NCI-H1092 (cell line): ENCODE results near the gene NLRP1.

Experiments
- DNase-seq: peaks from one replicate; lab custom pipeline; 2025; lab: John Stamatoyannopoulos, UW

NLRP1 gene

DNA sequence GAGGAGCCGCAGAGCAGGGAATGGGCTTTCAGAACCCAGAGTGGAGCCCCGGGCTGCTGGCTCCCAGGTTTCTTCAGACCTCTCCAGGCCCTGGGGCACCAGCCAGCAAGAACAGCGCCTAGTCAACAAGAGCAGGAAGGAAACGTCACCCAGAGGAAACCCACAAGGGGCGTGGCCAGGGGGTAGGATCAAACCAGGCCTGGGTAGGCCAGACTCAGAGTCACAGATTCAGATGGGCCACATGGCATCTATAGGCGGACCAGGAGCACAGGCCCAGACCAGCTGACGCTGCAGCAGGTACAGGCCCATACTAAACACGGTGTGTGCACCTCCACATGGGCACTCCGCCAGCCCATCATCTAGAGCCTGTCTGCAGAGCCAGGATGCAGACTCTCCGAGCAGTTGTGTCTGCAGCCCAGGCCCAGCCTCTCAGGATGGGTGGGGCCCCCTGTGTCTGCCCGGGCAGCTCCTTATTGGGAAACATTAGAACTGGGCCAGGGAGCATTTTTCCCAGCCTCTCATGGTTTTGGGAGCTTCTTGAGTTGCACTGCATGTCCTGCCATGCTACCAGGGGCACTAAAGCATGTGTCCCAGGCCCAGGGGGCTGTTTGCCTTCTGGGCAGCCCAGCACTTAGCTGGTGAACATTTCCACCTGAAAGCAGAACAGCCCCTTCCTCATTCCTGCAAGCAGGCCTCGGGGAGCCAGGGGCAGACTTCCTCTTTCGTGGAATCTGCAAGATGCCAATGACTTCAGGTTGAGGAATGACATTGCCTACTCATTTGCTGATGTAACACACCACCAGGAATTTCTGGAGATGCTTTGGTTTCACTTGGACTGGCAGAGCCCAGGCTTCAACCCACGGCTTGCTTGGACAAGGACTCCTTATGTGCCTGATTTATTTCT lies at the start of gene NLRP1:
NLRP1 (minus strand) TSS at position 127 of the 904 bp plus-strand sequence. CDS start 552 bp downstream, outside the sequence.
- no peak for DNase-seq

DNA sequence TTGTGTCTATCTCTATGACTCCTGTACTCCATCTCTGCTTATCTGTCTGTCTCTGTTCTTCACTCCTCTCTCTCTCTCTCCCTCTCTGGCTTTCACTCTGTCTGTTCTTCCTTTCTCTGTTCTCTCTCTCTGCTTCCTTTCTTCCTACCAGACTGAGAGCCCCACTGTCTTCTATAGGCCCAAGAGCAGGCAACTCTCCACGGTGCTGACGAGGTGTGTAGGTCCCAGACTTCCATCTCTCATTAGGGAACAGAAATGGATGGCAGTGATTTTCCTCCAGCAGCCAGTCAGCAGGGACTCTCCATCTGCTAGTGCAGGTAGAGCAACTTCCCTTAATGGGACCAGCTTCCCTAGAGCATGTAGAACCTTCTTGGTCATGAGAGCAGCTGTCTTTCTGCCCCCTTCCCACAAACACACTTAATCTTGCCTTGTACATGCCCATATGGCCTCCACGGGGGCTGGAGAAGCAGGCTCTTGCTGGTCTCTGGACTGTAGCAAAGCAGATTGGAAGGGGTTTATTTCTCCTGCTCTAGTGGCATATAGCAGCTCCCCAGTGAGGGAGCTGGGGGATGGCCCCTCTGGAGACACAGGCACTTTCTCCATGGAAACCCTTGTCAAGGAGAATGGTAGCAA lies 47.8 kb upstream of the NLRP1 start:
- no peak for DNase-seq

DNA sequence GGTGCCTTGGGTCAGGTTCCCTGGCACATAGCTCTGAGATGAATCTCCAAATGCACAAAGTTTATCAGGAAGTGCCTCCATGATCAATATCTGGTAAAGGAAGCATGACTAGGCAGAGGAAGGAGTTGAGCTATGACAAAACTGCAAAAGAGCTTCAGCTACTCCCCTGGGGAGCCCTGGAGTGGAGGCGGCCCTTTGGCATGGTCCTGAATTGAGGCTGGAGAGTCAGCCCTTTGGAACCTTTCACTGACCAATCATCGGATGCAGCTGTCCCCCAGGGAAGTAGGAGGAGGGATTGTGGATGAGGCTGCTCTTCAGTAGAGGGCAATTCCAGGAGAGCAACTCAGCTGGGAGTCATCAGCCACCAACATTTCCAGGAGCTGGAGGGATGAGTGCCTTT lies 46.1 kb upstream of the NLRP1 start:
- no peak for DNase-seq

DNA sequence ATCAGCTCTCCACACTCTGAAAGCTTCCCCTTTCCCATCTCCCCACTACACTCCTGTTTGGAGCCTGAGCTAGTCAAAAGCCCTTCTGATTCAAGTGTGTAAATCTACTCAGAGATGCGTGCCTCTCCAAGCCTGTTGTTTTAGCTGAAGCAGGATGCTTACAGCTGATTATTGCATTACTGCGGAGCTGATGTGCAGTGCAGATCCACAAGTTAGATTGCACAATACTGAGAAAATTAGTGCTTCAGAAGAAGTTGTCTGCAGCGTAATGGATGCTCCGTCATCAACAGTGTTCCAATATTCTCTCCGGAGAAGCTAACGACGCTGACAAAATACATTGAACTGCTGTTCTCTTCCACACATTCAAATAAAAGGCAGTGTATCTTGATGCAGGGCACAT lies 44.8 kb upstream of the NLRP1 start:
- DNase-seq, result no peak

DNA sequence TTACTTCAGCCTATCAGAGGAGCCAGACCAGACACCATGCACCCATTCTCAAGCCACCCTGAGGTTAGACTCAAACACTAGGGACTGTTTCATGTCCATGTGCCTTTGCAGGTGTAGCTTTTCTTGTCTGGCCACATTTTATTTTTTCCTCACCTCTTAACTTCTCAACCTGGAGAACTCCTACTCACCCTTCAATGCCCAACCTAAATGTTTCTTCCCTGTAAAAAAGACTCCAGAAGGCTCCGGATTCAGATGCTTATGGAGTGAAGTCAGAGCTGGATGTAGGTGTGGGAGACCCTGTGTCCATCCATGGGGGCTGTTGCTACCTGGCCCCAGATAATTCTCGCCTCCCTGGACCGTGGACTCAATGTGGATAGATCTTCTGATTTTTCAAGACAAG lies 44.0 kb upstream of the NLRP1 start:
- no peak for DNase-seq

DNA sequence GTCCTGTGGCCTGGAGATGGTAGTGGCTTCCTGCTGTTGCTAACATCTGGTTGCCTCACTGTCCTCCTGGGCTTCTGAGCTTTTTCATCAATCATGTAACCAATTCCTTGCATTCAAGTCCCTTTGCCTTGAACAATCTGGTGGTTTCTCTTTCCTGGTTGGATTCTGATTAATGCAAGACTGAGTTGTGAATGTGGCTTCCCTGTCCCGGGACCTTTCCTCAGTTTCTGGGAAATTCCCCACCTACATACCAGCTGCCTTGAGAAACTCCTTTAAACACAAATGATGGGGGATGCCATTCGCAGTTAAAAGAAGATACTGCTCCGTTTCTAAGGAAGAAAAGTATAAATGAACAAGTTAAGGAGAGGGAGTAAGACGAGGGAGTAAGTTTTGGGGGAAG lies 39.9 kb upstream of the NLRP1 start:
- DNase-seq, result no peak

DNA sequence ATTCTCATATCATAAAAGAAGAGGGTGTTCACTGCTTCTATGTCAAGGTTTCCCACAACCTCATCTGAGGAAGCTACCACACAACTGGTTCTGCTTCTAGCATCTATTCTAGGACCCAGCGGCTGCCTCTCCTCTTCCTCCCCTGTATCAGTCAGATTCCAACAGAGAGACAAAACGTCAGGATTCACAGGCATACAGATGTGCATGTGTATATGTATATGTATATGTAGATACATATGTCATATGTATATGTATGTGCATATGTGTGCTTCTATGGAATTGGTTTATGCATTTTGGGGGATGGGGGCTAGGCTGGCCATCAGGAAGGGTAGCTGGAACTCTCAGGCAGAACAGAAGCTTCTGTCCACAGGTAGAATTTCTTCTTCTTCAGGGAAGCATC lies 37.4 kb upstream of the NLRP1 start:
- no peak for DNase-seq

DNA sequence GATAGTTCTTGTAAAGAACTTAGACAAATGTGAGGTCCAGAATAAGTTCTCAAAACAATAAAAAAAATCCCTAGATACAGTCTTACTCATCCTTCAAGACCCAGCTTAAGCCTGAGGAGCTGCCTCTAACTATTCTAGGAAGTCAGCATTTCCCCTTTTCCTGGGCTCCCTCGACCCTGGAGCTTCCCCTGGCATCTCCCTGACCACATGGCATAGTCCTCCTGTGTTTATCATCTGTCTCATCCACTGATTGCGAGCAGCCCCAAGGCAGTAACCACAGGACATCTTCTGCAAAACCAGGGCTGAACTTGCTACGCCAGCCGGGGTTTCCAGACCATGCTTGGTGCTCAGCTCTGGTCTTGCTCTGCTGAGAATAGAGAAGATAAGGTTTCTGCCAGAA lies 36.7 kb upstream of the NLRP1 start:
- no peak for DNase-seq

DNA sequence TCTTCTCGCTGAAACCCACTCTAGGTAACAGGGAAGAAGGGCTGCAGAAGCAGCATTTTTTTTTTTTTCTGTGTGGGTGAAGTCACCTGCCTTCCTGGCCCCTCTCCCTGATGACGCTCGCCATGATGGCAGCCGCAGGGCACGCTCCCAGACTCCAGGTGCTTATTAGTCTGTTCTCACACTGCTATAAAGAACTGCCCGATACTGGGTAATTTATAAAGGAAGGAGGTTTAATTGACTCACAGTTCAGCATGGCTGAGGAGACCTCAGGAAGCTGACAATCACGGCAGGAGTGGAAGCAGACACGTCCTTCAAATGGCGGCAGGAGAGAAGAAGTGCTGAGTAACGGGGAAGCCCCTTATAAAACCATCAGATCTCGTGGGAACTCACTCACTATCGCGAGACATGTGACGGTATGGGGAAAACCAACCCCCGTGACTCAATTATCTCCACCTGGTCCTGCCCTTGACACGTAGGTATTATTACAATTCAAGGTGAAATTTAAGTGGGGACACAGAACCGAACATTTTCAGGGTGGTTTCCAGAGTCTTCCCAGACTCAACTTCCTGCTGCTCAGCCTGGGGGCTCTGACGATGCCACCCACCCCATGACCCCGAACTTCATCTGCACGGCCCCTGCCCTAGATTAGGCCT lies 34.9 kb upstream of the NLRP1 start:
- no peak for DNase-seq

DNA sequence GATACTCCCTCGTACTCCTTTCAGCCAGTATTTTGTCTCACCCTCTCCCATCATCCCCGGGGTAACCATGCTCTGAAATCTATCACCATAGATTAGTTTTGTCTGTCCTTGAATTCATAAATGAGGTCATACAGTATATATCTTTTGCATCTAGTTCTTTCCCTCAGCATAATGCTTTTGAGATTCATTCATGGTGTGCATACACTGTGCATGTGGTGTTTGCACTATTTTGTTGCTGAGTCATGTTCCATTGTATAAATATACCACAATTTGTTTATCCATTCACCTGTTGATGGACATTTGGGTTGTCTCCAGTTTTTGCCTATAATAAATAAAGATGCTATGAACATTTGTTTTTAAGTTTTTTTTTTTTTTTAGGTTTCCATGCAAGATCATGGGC lies 34.2 kb upstream of the NLRP1 start:
- no peak for DNase-seq

DNA sequence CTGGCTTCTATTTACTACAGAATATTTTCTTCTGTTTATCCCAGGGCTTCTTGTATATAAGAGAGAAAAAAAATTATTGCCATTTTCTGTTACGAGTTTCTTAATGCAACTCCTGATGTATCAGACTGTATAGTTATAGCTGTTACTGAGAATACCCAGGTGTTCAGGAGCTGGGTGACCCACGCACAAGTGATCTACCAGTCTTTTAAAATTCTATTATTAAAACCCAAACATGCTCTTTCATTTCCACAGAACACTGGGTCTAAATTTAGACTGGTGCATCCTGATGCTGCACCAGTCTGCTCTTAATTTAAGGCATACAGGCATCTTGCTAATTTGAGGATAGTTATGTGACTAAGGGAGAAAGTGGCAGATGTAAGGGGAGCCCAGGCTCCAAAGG lies 31.2 kb upstream of the NLRP1 start:
- no peak for DNase-seq

DNA sequence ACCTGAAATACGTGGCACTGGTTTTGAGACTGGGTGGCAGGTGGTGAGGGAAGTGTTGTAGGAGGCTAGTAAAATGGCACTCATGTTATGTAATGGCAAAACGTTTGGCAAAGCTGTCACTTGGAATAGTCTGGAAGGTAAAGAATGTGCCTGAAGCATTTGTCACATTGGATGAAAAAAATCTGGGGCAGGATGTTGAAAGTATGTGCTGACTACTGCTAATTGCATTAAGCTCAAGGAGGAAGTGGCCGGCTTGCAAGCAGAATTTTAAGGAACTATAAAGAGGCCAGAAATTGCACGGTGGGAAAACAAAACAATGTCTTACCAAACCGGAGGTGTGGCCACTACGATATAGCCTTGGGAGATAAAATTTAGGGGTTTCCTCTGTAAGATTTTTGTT lies 26.6 kb upstream of the NLRP1 start:
- DNase-seq, result no peak

DNA sequence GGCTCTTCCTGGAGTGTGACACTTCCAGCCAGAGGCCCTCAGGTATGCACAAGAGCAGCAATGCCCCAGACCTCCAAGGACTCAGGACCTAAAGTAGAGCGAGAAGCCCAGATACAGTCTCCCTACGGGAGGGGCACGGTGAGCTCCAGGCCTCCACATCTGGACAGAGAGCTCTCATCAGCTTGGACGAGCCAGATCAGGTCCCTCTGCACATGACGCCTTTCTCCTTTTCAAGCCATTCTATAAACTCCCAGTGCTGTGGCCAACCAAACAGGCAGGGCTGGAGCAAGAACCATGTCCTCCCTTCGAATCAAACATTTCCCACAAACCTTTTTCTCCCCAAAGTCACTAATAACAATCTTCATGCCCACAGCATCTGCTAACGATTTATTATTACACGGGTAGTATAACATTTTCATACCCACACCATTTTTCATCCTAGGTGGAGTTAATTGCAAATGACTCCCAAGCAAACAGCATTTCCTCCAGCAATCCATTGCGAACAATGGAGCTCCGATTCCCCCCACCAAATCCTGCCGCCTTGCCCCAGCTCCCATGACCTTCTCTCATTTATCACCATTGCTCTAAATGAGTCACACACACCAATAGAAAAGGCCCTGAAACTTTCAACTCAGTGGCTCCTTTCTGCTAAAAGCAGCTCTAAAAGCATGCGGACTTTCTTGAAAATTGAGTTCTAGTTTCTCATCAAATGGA lies 24.2 kb upstream of the NLRP1 start:
- DNase-seq, result no peak

DNA sequence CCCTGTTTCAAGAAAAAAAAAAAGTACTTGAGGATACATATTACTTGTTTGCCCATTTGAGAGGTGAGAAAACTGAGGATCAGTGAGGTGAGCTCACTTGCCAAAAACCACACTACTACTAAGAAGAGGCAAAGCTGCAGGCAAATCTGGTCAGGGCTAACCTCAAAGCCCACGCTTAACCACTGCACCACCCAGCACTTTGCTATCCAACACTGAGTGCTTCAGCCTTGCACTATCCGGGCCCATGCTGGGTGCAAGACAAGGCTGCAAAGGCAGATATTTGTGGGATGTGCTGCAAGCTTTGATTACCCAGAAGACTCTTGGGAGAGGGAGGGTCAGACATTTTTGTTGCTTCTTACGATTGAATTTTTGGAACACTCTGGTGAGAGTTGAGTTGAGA lies 23.6 kb upstream of the NLRP1 start:
- no peak for DNase-seq

DNA sequence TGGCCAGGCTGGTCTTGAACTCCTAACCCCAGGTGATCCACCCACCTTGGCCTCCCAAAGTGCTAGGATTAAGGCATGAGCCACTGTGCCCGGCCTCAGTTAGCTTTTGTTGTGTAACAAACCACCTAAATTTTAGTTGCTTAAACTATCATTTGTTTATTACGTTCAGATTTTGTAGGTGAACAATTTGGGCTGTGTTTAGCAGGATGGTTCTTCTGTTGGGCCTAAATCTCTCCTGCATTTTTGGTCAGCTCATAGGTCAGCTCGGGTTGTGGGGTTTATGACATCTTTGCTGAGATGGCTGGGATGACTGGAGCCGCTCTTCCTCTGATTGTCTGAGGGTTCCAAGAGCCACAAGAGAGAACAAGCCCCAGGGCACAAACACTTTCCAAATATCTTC lies 21.1 kb upstream of the NLRP1 start:
- DNase-seq, result no peak

DNA sequence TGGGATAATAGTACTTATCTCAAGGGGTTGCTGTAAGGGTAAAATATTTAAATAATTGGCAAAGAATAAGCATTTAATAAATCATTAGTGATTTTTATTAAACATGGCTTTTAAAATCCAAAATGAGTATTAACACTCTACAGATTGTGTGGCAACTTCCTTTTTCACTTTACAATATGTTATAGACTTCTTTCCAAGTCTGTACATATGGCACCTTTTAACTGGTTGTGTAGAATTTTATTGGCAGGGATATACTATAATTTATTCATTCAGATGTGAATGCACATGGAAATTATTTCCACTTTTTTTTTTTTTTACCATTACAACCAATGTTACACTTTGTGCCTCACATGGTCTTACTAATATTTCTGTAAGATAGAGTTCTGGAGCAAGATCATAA lies 15.7 kb upstream of the NLRP1 start:
- no peak for DNase-seq

DNA sequence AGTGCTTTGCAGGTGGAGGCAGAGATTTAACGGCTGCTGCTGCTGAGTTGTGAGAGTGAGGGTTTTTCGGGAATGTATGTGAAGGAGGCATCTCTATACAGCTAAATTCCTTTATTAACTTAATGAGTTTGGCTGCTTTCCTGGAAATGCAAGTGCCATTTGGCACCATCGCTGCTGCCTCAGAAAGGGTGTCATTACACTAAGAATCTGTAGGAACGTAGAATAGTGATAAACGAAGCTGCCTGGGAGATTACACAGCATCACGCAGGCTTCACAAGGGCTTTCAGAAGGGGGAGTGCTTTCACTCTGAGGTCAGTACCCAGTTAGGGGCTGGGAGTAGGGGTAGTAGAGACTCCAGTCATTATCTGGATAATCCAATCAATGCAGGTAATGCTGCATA lies 14.1 kb upstream of the NLRP1 start:
- DNase-seq, result no peak

DNA sequence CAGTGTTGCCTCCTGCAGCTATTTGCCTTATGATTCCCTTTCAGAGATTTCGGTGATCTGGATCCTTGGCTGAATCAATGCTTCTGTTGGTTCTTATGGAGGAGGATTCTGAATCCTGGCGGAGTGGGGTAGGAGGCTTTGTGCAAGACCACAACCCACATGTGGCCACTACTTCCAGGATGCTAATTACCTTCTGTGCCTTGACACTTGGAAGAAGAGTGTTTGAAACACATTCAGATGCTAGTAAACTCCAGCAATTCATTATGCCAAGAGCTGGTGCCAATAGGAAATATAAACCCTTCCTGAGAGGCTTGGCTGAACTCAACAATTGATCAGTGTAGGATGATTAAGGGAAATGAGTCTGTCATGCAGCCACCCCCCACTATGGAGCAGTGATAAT lies 12.1 kb upstream of the NLRP1 start:
- DNase-seq, result no peak

DNA sequence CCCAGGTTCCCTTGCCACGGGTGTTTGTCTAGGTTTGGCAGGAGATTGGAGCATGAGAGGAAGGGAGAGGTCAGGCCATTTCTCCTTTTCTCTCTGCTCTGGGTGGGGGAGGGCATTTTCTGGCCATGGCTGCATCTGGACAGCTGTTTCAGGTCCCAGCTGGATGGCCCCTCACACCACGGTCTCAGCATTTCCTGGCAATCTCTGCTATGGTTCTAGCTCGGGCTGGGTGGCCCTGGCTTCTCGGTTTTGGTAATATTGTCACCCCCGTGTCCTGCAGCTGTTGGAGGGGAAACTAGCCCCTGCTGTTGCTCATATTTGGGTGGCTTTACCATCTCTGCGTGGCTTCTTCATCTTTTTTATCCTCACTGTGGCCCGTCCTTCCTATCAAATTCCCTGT lies 11.5 kb upstream of the NLRP1 start:
- no peak for DNase-seq

DNA sequence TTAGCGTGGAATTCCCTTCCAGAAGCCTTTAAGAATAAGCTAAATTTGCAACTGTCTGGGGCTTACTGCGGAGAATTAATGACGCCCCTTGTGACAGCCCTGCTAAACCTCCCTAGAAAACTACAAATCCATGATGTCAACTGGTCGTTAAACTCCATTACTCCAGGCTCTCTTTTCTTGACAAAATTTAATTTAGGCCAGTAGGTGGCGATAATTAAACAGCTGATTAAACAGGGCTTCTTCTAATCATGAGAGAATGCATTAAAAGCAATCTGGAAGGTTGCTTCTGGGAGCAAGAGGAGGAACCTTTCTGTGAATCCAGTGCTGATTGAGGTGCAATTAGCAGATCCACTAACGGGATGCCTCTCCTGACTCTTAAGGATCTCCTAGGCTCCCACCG lies 8.1 kb upstream of the NLRP1 start:
- no peak for DNase-seq

DNA sequence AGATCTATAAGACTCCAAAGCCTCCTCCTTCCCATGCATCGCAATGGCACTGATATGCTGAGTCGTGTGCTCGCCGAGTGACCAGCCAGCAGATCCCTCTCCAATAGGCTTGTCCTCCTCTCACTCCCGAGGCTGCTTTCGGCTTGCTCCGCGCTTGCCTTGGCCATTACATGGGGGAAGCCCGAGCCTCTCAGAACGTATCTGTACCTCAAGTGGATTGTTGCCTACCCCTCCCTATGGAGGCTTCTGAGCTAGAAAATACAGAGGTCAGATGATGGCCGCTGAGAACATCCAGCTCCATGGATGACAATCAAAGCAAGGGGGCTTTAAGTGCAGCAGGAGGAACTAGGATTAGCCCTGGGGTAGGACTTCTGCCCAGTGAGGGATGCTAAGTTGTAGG lies 7.7 kb upstream of the NLRP1 start:
- DNase-seq, result no peak

DNA sequence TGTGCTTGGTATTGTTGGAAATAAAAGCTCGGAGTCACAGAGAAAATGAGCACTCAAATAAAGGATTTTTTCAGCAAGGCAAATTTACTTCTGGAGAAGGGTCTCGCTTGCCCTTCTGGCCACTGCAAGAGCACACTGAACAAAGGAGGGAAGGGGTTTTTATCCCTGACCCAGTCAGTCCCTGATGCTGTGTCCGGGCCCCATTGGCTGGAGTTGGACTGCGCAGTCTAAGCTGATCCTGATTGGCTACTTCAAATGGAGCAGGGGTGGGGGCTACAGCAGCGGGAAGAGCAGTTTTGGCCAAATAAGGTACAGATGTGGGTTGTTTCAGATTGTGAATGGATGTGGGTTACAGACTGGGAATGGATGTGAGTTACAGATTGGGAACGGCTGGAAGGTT lies 4.3 kb upstream of the NLRP1 start:
- DNase-seq, result no peak
